ENCODE measurements around the gene OR10G2. TPM values are rescaled to one million over a fixed set of nuclear protein-coding genes. Genes with fewer than 3 reads are reported as not detected.

The OR10G2 gene
- total RNA-seq, 3 donors from 2014 or later, result not detected

DNA sequence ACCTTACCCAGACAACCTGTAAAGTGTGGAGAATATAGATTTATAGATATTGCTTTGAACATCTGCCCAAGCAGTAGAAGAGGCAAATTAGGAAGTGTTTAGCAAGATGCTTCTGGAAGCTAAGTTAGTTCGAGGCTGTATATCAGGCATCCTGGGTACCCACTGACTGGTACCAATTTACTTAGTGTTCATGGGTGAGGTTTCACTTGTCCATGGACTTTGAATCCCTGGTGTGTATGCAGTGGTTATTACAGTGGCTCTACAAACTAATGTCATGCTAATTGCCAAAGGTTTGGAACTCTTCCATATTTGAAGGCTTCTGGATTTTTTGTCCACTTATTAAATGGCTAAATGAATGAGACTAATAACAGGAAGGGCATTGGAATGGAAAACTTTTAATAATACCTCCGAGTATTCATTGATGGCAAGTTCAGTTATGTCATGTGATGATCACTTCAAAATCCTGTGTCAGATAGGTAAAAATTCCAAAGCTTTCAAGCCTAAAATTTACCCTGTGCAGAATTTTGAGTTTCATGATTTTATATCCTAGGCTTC lies 18.7 kb upstream of the OR10G2 start, which contains the start of gene OR4E2:
TSS of gene OR4E2 (plus strand) at position 505 of the 555 bp plus-strand sequence. CDS start 11,248 bp downstream, outside the sequence.
- DNase-seq (ENCODE audit: low spot score in 2 of 2), result no peak
- H3K27ac ChIP-seq, result no peak within 1 kb of the TSS
- H3K9me3 ChIP-seq, result peaks cover 0 to 5% of the 10 kb centered on the region in 2 donors
- H3K4me3 ChIP-seq, result no peak within 1 kb of the TSS
- no peaks in the 10 kb centered on the region for H3K4me1 ChIP-seq
- intact Hi-C loops (cut with DNase I; ENCODE audit: low total_unique reads), result no loop called here
- TF ChIP-seq POLR2AphosphoS5 (IDR thresholded peaks at IDR 0.05), result no peak
- H3K36me3 ChIP-seq, result no peaks in the 10 kb centered on the region
- no peaks in the 10 kb centered on the region for H3K27me3 ChIP-seq

DNA sequence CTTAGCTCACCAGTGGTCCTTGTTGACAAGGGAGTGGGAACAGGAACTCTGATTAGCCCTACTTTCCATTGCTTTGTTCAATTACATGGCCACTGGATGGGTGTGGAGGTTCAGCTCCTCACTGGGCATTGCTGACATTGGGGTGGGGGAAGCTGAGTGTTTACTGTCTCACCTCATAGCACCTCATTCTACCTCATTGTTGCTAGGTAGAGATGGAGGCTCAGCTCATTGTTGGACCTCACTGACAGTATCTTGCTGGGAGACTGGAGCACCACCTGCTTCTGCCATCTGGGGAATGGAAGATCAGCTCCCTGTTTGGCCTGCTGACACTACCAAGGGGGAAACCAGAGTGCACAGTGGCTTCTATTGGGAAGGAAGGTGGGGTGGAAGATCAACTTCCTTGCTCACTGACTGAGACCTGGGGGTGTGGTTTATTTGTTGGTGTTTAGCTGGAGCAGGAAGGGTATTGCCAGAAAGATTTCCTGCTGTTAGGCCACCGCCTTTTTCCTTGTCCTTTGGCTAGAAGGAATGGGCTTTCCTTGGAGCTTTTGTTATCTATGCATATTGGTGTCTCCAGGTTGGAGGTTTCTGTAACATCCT lies 17.6 kb upstream of the OR10G2 start:
- intact Hi-C loops (cut with DNase I; ENCODE audit: low total_unique reads), result no loop called here
- DNase-seq (ENCODE audit: low spot score in 2 of 2), result no peak

DNA sequence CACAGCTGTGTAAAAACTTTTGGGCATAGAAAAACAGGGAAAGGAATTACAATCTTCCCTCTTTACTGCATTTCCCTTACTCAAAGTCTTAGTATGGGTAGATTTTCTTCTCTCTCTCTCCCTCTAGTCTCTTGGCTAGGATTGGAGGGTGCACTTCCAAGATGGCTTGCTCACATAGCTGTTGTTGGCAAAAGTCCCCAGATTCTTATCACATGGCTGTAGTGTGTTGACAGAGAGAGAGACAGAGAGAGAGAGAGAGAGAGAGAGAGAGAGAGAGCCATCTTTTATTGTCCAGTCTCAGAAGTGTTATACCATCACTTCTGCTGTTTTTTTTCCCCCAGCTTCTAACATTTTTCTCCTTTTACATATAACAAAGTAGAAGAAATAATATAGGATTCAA lies 12.6 kb upstream of the OR10G2 start:
- no peaks in the 10 kb centered on the region for H3K27me3 ChIP-seq
- H3K4me1 ChIP-seq, result no peaks in the 10 kb centered on the region
- intact Hi-C loops (cut with DNase I; ENCODE audit: low total_unique reads), result no loop called here
- no peak overlapping the region for H3K27ac ChIP-seq
- no peaks in the 10 kb centered on the region for H3K36me3 ChIP-seq
- no peak for DNase-seq (ENCODE audit: low spot score in 2 of 2)
- peaks cover 0 to 5% of the 10 kb centered on the region in 2 donors for H3K9me3 ChIP-seq
- H3K4me3 ChIP-seq, result no peak overlapping the region
- TF ChIP-seq, protein P1, sequence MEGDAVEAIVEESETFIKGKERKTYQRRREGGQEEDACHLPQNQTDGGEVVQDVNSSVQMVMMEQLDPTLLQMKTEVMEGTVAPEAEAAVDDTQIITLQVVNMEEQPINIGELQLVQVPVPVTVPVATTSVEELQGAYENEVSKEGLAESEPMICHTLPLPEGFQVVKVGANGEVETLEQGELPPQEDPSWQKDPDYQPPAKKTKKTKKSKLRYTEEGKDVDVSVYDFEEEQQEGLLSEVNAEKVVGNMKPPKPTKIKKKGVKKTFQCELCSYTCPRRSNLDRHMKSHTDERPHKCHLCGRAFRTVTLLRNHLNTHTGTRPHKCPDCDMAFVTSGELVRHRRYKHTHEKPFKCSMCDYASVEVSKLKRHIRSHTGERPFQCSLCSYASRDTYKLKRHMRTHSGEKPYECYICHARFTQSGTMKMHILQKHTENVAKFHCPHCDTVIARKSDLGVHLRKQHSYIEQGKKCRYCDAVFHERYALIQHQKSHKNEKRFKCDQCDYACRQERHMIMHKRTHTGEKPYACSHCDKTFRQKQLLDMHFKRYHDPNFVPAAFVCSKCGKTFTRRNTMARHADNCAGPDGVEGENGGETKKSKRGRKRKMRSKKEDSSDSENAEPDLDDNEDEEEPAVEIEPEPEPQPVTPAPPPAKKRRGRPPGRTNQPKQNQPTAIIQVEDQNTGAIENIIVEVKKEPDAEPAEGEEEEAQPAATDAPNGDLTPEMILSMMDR (IDR thresholded peaks at IDR 0.05), result no peak
- TF ChIP-seq POLR2AphosphoS5 (IDR thresholded peaks at IDR 0.05) (no peak), POLR2A (IDR thresholded peaks at IDR 0.05) (no peak)

More for the DNA sequence above, 17.6 kb upstream of the OR10G2 start:
- Histone ChIP-seq H3K4me3 (no peak overlapping the region), H3K27ac (no peak overlapping the region), H3K9me3 (peaks cover 0 to 5% of the 10 kb centered on the region in 2 donors), H3K4me1 (no peaks in the 10 kb centered on the region), H3K36me3 (no peaks in the 10 kb centered on the region), H3K27me3 (no peaks in the 10 kb centered on the region)
- TF ChIP-seq POLR2A (IDR thresholded peaks at IDR 0.05) (no peak), POLR2AphosphoS5 (IDR thresholded peaks at IDR 0.05) (no peak)
- TF ChIP-seq, protein P1 (IDR thresholded peaks at IDR 0.05), result no peak

DNA sequence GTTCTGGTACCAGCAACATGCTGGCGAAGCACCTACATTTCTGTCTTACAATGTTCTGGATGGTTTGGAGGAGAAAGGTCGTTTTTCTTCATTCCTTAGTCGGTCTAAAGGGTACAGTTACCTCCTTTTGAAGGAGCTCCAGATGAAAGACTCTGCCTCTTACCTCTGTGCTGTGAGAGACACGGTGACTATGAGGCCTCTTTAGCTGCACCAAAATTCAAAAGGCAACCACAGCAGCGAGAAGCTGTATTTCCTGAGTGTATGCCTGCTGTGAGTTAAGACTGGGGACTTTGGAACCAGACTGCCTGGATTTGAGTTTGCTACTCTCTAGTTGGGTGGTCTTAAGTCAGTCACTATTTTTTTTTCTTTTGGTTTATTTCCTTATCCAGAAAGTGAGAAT lies 8.7 kb upstream of the OR10G2 start:
- Histone ChIP-seq H3K36me3 (no peaks in the 10 kb centered on the region), H3K27me3 (no peaks in the 10 kb centered on the region), H3K4me1 (no peaks in the 10 kb centered on the region), H3K27ac (no peak overlapping the region), H3K9me3 (no peaks in the 10 kb centered on the region), H3K4me3 (no peak overlapping the region)
- no peak for DNase-seq (ENCODE audit: low spot score in 2 of 2)
- TF ChIP-seq POLR2A (IDR thresholded peaks at IDR 0.05) (no peak), POLR2AphosphoS5 (IDR thresholded peaks at IDR 0.05) (no peak)
- TF ChIP-seq, protein P1 (IDR thresholded peaks at IDR 0.05), result no peak
- intact Hi-C loops (cut with DNase I; ENCODE audit: low total_unique reads), result no loop called here

DNA sequence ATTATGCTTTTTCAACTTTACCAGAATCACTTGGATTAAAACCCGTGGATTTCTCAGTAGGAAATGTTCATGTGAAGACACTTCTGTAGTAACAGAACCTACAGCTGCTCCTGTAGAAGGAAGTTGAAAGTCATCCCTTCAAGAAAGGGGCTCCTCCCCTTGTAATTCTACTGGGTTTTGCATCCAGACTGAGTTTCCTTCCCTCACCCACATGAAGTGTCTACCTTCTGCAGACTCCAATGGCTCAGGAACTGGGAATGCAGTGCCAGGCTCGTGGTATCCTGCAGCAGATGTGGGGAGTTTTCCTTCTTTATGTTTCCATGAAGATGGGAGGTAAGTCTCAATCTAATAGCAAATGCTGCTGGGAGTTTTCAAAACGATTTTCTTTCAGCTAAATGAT lies 7.9 kb upstream of the OR10G2 start:
- TF ChIP-seq, protein P1 (IDR thresholded peaks at IDR 0.05), result no peak
- no peak for TF ChIP-seq POLR2AphosphoS5 (IDR thresholded peaks at IDR 0.05)
- no peak for TF ChIP-seq POLR2A (IDR thresholded peaks at IDR 0.05)
- no peak overlapping the region for H3K4me3 ChIP-seq
- no peak overlapping the region for H3K27ac ChIP-seq
- no peaks in the 10 kb centered on the region for H3K27me3 ChIP-seq
- no peaks in the 10 kb centered on the region for H3K4me1 ChIP-seq
- intact Hi-C loops (cut with DNase I; ENCODE audit: low total_unique reads), result no loop called here
- no peaks in the 10 kb centered on the region for H3K9me3 ChIP-seq
- no peak for DNase-seq (ENCODE audit: low spot score in 2 of 2)
- no peaks in the 10 kb centered on the region for H3K36me3 ChIP-seq

Data from breast epithelium (tissue), 4 donors.